Activated gamma-delta T cell treated with Interleukin-2 at 50 U/mL for 16 hours (primary cell): ENCODE measurements around the gene PTPRN2.

ENCODE experiments used
- DNase-seq: peaks from one replicate; pipeline ENCODE4 v3.0.0-alpha.2; 2020

Gene PTPRN2

GRCh38 chr7:158101821-158102450 is 485.7 kb downstream of the PTPRN2 start:
- no peak for DNase-seq

- no peak for DNase-seq
These were observed 489.2 kb downstream of the PTPRN2 start for GRCh38 chr7:158098125-158099030.

- no peak for DNase-seq
These were observed 490.0 kb downstream of the PTPRN2 start for GRCh38 chr7:158097453-158098124.

GRCh38 chr7:158097106-158097452 is 490.5 kb downstream of the PTPRN2 start:
- no peak for DNase-seq

- DNase-seq, result no peak
These were observed 491.0 kb downstream of the PTPRN2 start for GRCh38 chr7:158096582-158096981.

GRCh38 chr7:158094671-158095226 is 492.9 kb downstream of the PTPRN2 start:
- no peak for DNase-seq

GRCh38 chr7:158094046-158094445 is 493.6 kb downstream of the PTPRN2 start:
- no peak for DNase-seq

- no peak for DNase-seq
These were observed 494.3 kb downstream of the PTPRN2 start for GRCh38 chr7:158093156-158093796.

GRCh38 chr7:158087196-158087595 is 500.4 kb downstream of the PTPRN2 start:
- no peak for DNase-seq

- DNase-seq, result no peak
These were observed 501.6 kb downstream of the PTPRN2 start for GRCh38 chr7:158085741-158086695.

- no peak for DNase-seq
These were observed 503.1 kb downstream of the PTPRN2 start for GRCh38 chr7:158084555-158084954.

GRCh38 chr7:158083526-158084310 is 503.9 kb downstream of the PTPRN2 start:
- no peak for DNase-seq

GRCh38 chr7:158082761-158083160 is 504.9 kb downstream of the PTPRN2 start:
- no peak for DNase-seq

- DNase-seq, result no peak
These were observed 506.7 kb downstream of the PTPRN2 start for GRCh38 chr7:158080899-158081445.

GRCh38 chr7:158077934-158078910 is 509.4 kb downstream of the PTPRN2 start:
- no peak for DNase-seq

- DNase-seq, result no peak
These were observed 510.3 kb downstream of the PTPRN2 start for GRCh38 chr7:158077151-158077840.

GRCh38 chr7:158076656-158077055 is 511.0 kb downstream of the PTPRN2 start:
- DNase-seq, result no peak

- no peak for DNase-seq
These were observed 511.4 kb downstream of the PTPRN2 start for GRCh38 chr7:158076215-158076614.

- DNase-seq, result no peak
These were observed 512.0 kb downstream of the PTPRN2 start for GRCh38 chr7:158075633-158076001.
